Breast epithelium (tissue), 4 donors: Measurements from ENCODE around the gene LPP. TPM values are rescaled to one million over a fixed set of nuclear protein-coding genes. Genes with fewer than 3 reads are reported as not detected.
"Not testable (repeated sequence)": the region's sequence is repeated elsewhere in the genome, so short reads cannot be mapped to it uniquely, and the experiment has no call there.

Source experiments
- DNase-seq, 2 donors: peaks; one replicate each; pipeline ENCODE4 v3.0.0-alpha.2; 2019; ENCODE audit warnings: low spot score in 2 of 2
- H3K27ac ChIP-seq, 2 donors: fragments of 200-600 bp; sonication (generic) in 1 of 2; one replicate each; pipeline ENCODE4 v1.5.1; 2016 to 2019; ENCODE audit warnings: mild to moderate bottlenecking in 1 of 2
- H3K27me3 ChIP-seq, 2 donors: fragments of 200-600 bp; sonication (generic) in 1 of 2; one replicate each; pipeline versions ENCODE4 v1.5.1 to v1.6.0; 2017 to 2019; ENCODE audit warnings: control low read depth in 1 of 2, mild to moderate bottlenecking in 1 of 2
- H3K36me3 ChIP-seq: fragments of 200-600 bp; one replicate; pipeline ENCODE4 v1.5.1; 2019
- H3K4me1 ChIP-seq, 2 donors: fragments of 200-600 bp; sonication (generic); one replicate each; pipeline ENCODE4 v1.5.1; 2016 to 2019; ENCODE audit warnings: control low read depth in 1 of 2
- H3K4me3 ChIP-seq, 3 donors: fragments of 200-600 bp; sonication (generic); 1 replicate in 2 of 3; 2 replicates in 1 of 3; pipeline ENCODE4 v1.5.1; 2016 to 2019; ENCODE audit warnings: mild to moderate bottlenecking in 3 of 3, moderate library complexity in 2 of 3
- H3K9me3 ChIP-seq, 2 donors: fragments of 200-600 bp; sonication (generic) in 1 of 2; one replicate each; pipeline ENCODE4 v1.5.1; 2016 to 2019; ENCODE audit warnings: control low read depth in 1 of 2
- CTCF ChIP-seq, 3 donors: fragments of 450-650 bp; IDR thresholded peaks; one replicate each; pipeline ENCODE4 v1.5.1; 2016 to 2017; ENCODE audit warnings: antibody characterized with exemption in 3 of 3, mild to moderate bottlenecking in 3 of 3, moderate library complexity in 3 of 3
- POLR2A ChIP-seq: fragments of 450-650 bp; IDR thresholded peaks from one replicate; pipeline ENCODE4 v1.6.1; 2016; ENCODE audit warnings: antibody characterized with exemption, mild to moderate bottlenecking, moderate library complexity
- POLR2AphosphoS5 ChIP-seq, 3 donors: sonication (generic); formaldehyde crosslinking; IDR thresholded peaks; one replicate each; pipeline ENCODE4 v1.6.1; 2017; ENCODE audit warnings: antibody characterized with exemption in 3 of 3
- intact Hi-C: fragments of 100-400 bp; cut with DNase I; formaldehyde crosslinking; loops from one replicate; pipeline ENCODE4 v1.15.1; 2023; ENCODE audit warnings: low total_unique reads
- total RNA-seq, 3 donors: library from RNA; depleted of rRNA; stranded (reverse); fragments of >200 nt; gene quantifications; one replicate each; pipeline ENCODE4 v1.1.0, GENCODE V29; 2016

Gene LPP
- total RNA-seq, 3 donors from 2014 or later: 135 to 183 (median 147) TPM

- intact Hi-C loops: no loop called here
- Histone ChIP-seq H3K27ac (no peak overlapping the region), H3K36me3 (no peaks in the 10 kb centered on the region), H3K4me1 (no peaks in the 10 kb centered on the region), H3K27me3 (no peaks in the 10 kb centered on the region), H3K4me3 (no peak overlapping the region), H3K9me3 (no peaks in the 10 kb centered on the region)
- DNase-seq: no peak
- TF ChIP-seq POLR2AphosphoS5 (IDR thresholded peaks at IDR 0.05): no peak
- no peak for TF ChIP-seq CTCF (IDR thresholded peaks at IDR 0.05)
- no peak for TF ChIP-seq POLR2A
Measured at GRCh38 chr3:188435266-188435665, 281.3 kb downstream of the LPP start.

- intact Hi-C loops: no loop called here
- Histone ChIP-seq H3K27ac (no peak overlapping the region), H3K4me3 (no peak overlapping the region), H3K36me3 (no peaks in the 10 kb centered on the region), H3K27me3 (no peaks in the 10 kb centered on the region), H3K4me1 (no peaks in the 10 kb centered on the region), H3K9me3 (no peaks in the 10 kb centered on the region)
- TF ChIP-seq CTCF (IDR thresholded peaks at IDR 0.05) (no peak), POLR2AphosphoS5 (IDR thresholded peaks at IDR 0.05) (no peak), POLR2A (no peak)
- no peak for DNase-seq
Measured at GRCh38 chr3:188437926-188438325, 284.0 kb downstream of the LPP start.

DNA sequence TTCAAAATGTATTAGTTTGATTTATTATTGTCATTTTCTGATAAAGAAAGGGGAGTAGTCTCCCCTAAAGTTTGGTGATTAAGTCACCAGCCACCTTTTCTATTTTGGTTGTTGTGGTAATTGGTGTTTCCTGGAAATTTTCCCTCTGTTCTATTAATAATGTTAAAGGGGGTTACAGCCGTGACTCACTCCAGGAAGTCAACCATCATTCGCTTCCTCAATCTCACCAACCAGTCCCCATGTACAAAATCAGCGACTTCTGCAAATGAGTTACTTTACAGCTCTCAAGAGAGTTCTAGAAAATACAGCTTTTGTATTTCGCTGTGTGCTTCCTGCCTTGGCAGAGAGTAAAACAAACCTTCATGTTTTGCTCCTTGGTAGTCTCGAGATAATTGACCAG, 285.1 kb downstream of the LPP start:
- H3K9me3 ChIP-seq: no peaks in the 10 kb centered on the region
- intact Hi-C loops: no loop called here
- H3K27me3 ChIP-seq: no peaks in the 10 kb centered on the region
- no peak overlapping the region for H3K4me3 ChIP-seq
- no peaks in the 10 kb centered on the region for H3K4me1 ChIP-seq
- H3K36me3 ChIP-seq: no peaks in the 10 kb centered on the region
- DNase-seq: no peak
- TF ChIP-seq POLR2AphosphoS5 (IDR thresholded peaks at IDR 0.05) (no peak), CTCF (IDR thresholded peaks at IDR 0.05) (no peak), POLR2A (no peak)
- peak overlapping the region; percentile 29 to 32 for H3K27ac ChIP-seq

GRCh38 chr3:188440340-188440972, 286.5 kb downstream of the LPP start:
- Histone ChIP-seq H3K27me3 (no peaks in the 10 kb centered on the region), H3K4me3 (no peak overlapping the region), H3K36me3 (no peaks in the 10 kb centered on the region), H3K9me3 (no peaks in the 10 kb centered on the region), H3K4me1 (no peaks in the 10 kb centered on the region), H3K27ac (no peak overlapping the region)
- DNase-seq: no peak
- intact Hi-C loops: no loop called here
- TF ChIP-seq CTCF (IDR thresholded peaks at IDR 0.05) (no peak), POLR2A (no peak), POLR2AphosphoS5 (IDR thresholded peaks at IDR 0.05) (no peak)

DNA sequence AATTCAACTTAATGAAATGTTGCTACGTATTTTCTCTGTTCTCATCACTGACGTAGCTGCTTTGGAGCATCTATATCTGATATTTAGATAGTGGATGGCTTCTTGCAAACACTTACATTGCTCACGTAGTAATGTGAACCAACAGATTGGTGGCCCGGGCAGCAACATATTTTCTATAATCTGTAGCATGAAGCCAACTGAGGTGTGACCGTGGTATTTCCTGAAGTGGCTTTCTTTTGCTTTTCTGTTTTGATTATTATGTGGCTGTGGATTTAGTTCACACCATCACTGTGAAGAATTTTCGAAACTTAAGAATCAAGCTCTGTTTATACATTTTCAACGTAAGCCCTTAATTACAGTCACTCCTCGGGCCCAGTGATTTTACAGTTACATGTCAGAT, 288.5 kb downstream of the LPP start:
- no peak for DNase-seq
- H3K27me3 ChIP-seq: no peaks in the 10 kb centered on the region
- no peaks in the 10 kb centered on the region for H3K9me3 ChIP-seq
- no peak overlapping the region for H3K4me3 ChIP-seq
- no peaks in the 10 kb centered on the region for H3K4me1 ChIP-seq
- TF ChIP-seq POLR2AphosphoS5 (IDR thresholded peaks at IDR 0.05): no peak
- no peak for TF ChIP-seq CTCF (IDR thresholded peaks at IDR 0.05)
- no peak for TF ChIP-seq POLR2A
- intact Hi-C loops: no loop called here
- no peaks in the 10 kb centered on the region for H3K36me3 ChIP-seq
- no peak overlapping the region for H3K27ac ChIP-seq

DNA sequence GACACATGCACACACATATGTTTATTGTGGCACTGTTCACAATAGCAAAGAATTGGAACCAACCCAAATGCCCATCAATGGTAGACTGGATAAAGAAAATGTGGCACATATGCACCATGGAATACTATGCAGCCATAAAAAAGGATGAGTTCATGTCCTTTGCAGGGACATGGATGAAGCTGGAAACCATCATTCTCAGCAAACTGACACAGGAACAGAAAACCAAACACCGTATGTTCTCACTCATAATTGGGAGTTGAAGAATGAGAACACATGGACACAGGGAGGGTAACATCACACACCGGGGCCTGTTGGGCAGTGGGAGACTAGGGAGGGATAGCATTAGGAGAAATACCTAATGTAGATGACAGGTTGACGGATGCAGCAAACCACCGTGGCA, 291.2 kb downstream of the LPP start:
- H3K4me3 ChIP-seq, intact Hi-C loops, H3K36me3 ChIP-seq, DNase-seq, H3K27me3 ChIP-seq, H3K9me3 ChIP-seq, H3K4me1 ChIP-seq, H3K27ac ChIP-seq: not testable (repeated sequence)
